Heart right ventricle (tissue), 16 donors: ENCODE results near the gene ZNF581. TPM values are rescaled to one million over a fixed set of nuclear protein-coding genes. Genes with fewer than 3 reads are reported as not detected.
A peak's percentile ranks its signal among the peaks of the same experiment; 100 is the strongest.

Source experiments
- ATAC-seq, 8 donors: fragments of 200-7000 bp; cut with Tn5 transposase; one replicate each; pipeline ENCODE4 v1.9.1; 2020; ENCODE audit warnings: mild to moderate bottlenecking in 8 of 8, moderate library complexity in 8 of 8, moderate number of reproducible peaks in 1 of 8
- DNase-seq, 2 donors: peaks; one replicate each; pipeline ENCODE4 v3.0.0-alpha.2; 2020
- H3K27ac ChIP-seq, 10 donors: fragments of 200-600 bp; sonication (generic) in 2 of 10; one replicate each; pipeline versions ENCODE4 v1.5.0 to v1.8.0; 2020 to 2022; ENCODE audit warnings: mild to moderate bottlenecking in 3 of 10
- H3K27me3 ChIP-seq, 7 donors: fragments of 200-600 bp; one replicate each; pipeline ENCODE4 v1.8.0; 2021 to 2022; ENCODE audit warnings: mild to moderate bottlenecking in 2 of 7
- H3K36me3 ChIP-seq, 9 donors: fragments of 200-600 bp; sonication (generic) in 1 of 9; one replicate each; pipeline versions ENCODE4 v1.5.0 to v1.8.0; 2020 to 2022; ENCODE audit warnings: mild to moderate bottlenecking in 2 of 9
- H3K4me1 ChIP-seq, 9 donors: fragments of 200-600 bp; sonication (generic) in 1 of 9; one replicate each; pipeline versions ENCODE4 v1.5.0 to v1.8.0; 2020 to 2022; ENCODE audit warnings: mild to moderate bottlenecking in 4 of 9
- H3K4me3 ChIP-seq, 10 donors: fragments of 200-600 bp; sonication (generic) in 2 of 10; one replicate each; pipeline versions ENCODE4 v1.5.0 to v1.8.0; 2020 to 2022; ENCODE audit warnings: mild to moderate bottlenecking in 7 of 10, moderate library complexity in 2 of 10
- H3K9me3 ChIP-seq, 11 donors: fragments of 200-600 bp in 10 of 11; sonication (generic) in 2 of 11; one replicate each; pipeline versions ENCODE4 v1.5.0 to v1.8.0; 2013 to 2022; ENCODE audit warnings: mild to moderate bottlenecking in 2 of 11, control low read depth in 1 of 11, moderate library complexity in 1 of 11
- WGBS, 2 donors: extraction: QIAGEN DNeasy Blood & Tissue Kit; methylation state at CpG; one replicate each; pipeline ENCODE4 v1.1.7; 2013; ENCODE audit warnings: inconsistent platforms in 1 of 2; 5-methylcytosine and 5-hydroxymethylcytosine counted together
- intact Hi-C, 10 donors: fragments of 100-400 bp; cut with DNase I; formaldehyde crosslinking; loops; one replicate each; pipeline versions ENCODE4 v1.11.1 to v1.14.2; 2022
- polyA plus RNA-seq, 2 donors: library from polyadenylated mRNA; stranded (reverse); fragments of 200-250 nt; gene quantifications; one replicate each; pipeline ENCODE4 v1.2.3, GENCODE V29; 2013
- total RNA-seq, 10 donors: library from RNA; stranded (reverse); fragmentation: NEBNext Ultra II Directional in 3 of 10; extraction: Animal tissue kit (Norgen Biotek cat#: 25700) in 3 of 10; gene quantifications; one replicate each; pipeline versions ENCODE4 v1.2.1 to v1.2.4, GENCODE V29; 2021 to 2023
- TF ChIP-seq, protein P1 (sequence below), 9 donors: fragments of 200-600 bp; sonication (generic) in 2 of 9; IDR thresholded peaks; one replicate each; pipeline versions ENCODE4 v1.5.0 to v1.8.0; 2021 to 2022; ENCODE audit warnings: antibody characterized with exemption in 9 of 9, mild to moderate bottlenecking in 5 of 9, moderate library complexity in 1 of 9
- donor health status: Arrhythmogenic right ventricular cardiomyopathy.
- donor health status: ischemic (EF 13 %, LVEDD 7.1; RV severe dilation, severe dysfunction).
- donor health status: healthy with polysubstance abuse.
- donor health status: DM: no; HTN: yes; CAD: no.
- donor health status: DM: no; HTN: no; CAD: no.
- donor health status: ischemic (EF 25% LVEDD 6.9; RV normal size, moderate dysfunction).
- donor health status: ischemic (EF 25% LVEDD 5.7; RV mildly dilated, moderate dysfunction).
- donor health status: healthy.
- donor health status: DM: yes; HTN: yes; CAD: no.
- donor health status: Ischemic cardiomyopathy.
- donor health status: ischemic (EF 35%, LVEDD 5.7; RV mildly dilated, moderate dysfunction).
- donor health status: nonischemic (EF 11% LVEDD 7.7; RV severe dilation, severe dysfunction).
- donor health status: DM: yes; HTN: yes; CAD: no.
- donor health status: PGD.
- donor health status: ischemic (EF 29% LVEDD 5.4; RV normal size, mild dysfunction).
- donor health status: nonischemic (EF 23%, LVEDD 6.1; RV moderate dilation, normal function).

ZNF581 gene
- total and polyA plus RNA-seq, 12 donors: 4.0 to 15.6 (median 6.5) TPM

- no peaks in the 10 kb centered on the region for H3K27me3 ChIP-seq
- H3K4me3 ChIP-seq: peak overlapping the region in 1 of 10 donors; percentile 96
- WGBS, 2 donors: 74 to 78% methylated on average over 8 of the region's 8 CpGs
- DNase-seq (no peak), ATAC-seq (no peak)
- intact Hi-C loops: loop anchor here in 4 of 10 donors (2.0 to 10.0 kb wide), 5 partner anchors 117 to 489 kb away; partner anchors contain the start of gene TNNT1 (in 1 of the 4)
- peak overlapping the region in 2 of 10 donors; percentile 97 to 99 for H3K27ac ChIP-seq
- peaks cover 7 to 49% (median 33%) of the 10 kb centered on the region in 9 donors for H3K4me1 ChIP-seq
- TF ChIP-seq, protein P1, sequence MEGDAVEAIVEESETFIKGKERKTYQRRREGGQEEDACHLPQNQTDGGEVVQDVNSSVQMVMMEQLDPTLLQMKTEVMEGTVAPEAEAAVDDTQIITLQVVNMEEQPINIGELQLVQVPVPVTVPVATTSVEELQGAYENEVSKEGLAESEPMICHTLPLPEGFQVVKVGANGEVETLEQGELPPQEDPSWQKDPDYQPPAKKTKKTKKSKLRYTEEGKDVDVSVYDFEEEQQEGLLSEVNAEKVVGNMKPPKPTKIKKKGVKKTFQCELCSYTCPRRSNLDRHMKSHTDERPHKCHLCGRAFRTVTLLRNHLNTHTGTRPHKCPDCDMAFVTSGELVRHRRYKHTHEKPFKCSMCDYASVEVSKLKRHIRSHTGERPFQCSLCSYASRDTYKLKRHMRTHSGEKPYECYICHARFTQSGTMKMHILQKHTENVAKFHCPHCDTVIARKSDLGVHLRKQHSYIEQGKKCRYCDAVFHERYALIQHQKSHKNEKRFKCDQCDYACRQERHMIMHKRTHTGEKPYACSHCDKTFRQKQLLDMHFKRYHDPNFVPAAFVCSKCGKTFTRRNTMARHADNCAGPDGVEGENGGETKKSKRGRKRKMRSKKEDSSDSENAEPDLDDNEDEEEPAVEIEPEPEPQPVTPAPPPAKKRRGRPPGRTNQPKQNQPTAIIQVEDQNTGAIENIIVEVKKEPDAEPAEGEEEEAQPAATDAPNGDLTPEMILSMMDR (IDR thresholded peaks at IDR 0.05): no peak
- no peaks in the 10 kb centered on the region for H3K9me3 ChIP-seq
- peaks cover 0 to 8% (median 0%) of the 10 kb centered on the region in 9 donors for H3K36me3 ChIP-seq
Measured at GRCh38 chr19:55633861-55634260, 9.6 kb upstream of the ZNF581 start.

- peak overlapping the region; percentile 53 to 99 (median 97) for H3K27ac ChIP-seq
- ATAC-seq (peak in 3 of 8 donors; percentile 2 to 13 (median 4)), DNase-seq (no peak)
- WGBS, 2 donors: 7 to 8% methylated on average over 9 of the region's 9 CpGs
- peaks cover 0 to 8% (median 0%) of the 10 kb centered on the region in 9 donors for H3K36me3 ChIP-seq
- peak overlapping the region; percentile 57 to 100 (median 93) for H3K4me3 ChIP-seq
- intact Hi-C loops: loop anchor here in 3 of 10 donors (1.0 to 10.0 kb wide), 3 partner anchors 18 to 491 kb away; partner anchors contain the start of gene TNNT1 (in 1 of the 3)
- no peaks in the 10 kb centered on the region for H3K27me3 ChIP-seq
- TF ChIP-seq, protein P1 (IDR thresholded peaks at IDR 0.05): no peak
- peaks cover 13 to 63% (median 47%) of the 10 kb centered on the region in 9 donors for H3K4me1 ChIP-seq
- H3K9me3 ChIP-seq: no peaks in the 10 kb centered on the region
Measured at GRCh38 chr19:55635334-55635717, 8.1 kb upstream of the ZNF581 start.

DNA sequence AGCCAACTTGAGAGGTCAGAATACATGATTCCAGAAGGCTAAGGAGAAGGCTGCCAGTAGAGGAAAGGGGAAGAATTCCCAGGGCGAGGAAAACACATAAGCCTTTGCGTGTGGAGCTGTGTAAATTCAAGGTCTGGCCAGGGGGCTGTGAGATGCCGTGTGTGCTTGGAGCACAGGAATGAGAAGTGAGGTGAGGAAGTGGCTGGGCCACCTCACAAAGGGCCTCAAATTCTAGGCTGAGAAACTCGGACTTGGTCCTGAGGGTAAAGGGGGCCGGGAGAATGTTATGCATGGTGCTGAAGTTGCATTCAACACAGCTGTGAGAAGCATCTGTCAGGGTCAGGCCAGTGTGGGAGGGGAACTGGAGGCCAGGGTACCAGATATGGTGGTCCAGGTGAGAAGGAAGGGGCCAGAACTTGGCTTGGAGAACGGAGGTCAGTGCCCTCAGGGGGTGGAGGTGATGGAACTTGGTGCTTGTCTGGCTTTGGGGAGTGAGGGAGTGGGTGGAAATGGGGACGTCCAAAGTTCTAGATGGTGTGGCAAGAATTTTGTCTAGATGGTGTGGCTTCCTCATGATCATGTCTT lies 7.5 kb upstream of the ZNF581 start:
- WGBS, 2 donors: 69 to 75% methylated on average over 7 of the region's 7 CpGs
- intact Hi-C loops: loop anchor here in 3 of 10 donors (1.0 to 10.0 kb wide), 3 partner anchors 17 to 491 kb away; partner anchors contain the start of gene TNNT1 (in 1 of the 3)
- no peaks in the 10 kb centered on the region for H3K27me3 ChIP-seq
- H3K9me3 ChIP-seq: no peaks in the 10 kb centered on the region
- H3K4me3 ChIP-seq: peak overlapping the region; percentile 57 to 100 (median 93)
- DNase-seq: peak in 1 of 2 donors; percentile 3
- peaks cover 14 to 68% (median 50%) of the 10 kb centered on the region in 9 donors for H3K4me1 ChIP-seq
- TF ChIP-seq, protein P1 (IDR thresholded peaks at IDR 0.05): no peak
- peaks cover 0 to 8% (median 0%) of the 10 kb centered on the region in 9 donors for H3K36me3 ChIP-seq
- ATAC-seq: no peak
- H3K27ac ChIP-seq: peak overlapping the region in 8 of 10 donors; percentile 83 to 99 (median 98)

GRCh38 chr19:55636723-55637122 lies 6.7 kb upstream of the ZNF581 start:
- no peak for ATAC-seq

More at GRCh38 chr19:55636723-55637122, 6.7 kb upstream of the ZNF581 start:
- 85 to 95% methylated on average over 4 of the region's 4 CpGs for WGBS, 2 donors
- intact Hi-C loops: loop anchor here in 2 of 10 donors (10.0 kb wide), 2 partner anchors 122 to 492 kb away; partner anchors contain the start of gene TNNT1 (in 1 of the 2)
- Histone ChIP-seq H3K27ac (no peak overlapping the region), H3K4me3 (peak overlapping the region in 2 of 10 donors; percentile 92 to 96), H3K36me3 (peaks cover 0 to 8% (median 0%) of the 10 kb centered on the region in 9 donors), H3K9me3 (no peaks in the 10 kb centered on the region), H3K4me1 (peaks cover 14 to 68% (median 52%) of the 10 kb centered on the region in 9 donors), H3K27me3 (no peaks in the 10 kb centered on the region)
- TF ChIP-seq, protein P1 (IDR thresholded peaks at IDR 0.05): no peak
- peak in 1 of 2 donors; percentile 8 for DNase-seq
